ENCODE measurements around the gene WNT3. TPM values are rescaled to one million over a fixed set of nuclear protein-coding genes. Genes with fewer than 3 reads are reported as not detected.
A peak's percentile ranks its signal among the peaks of the same experiment; 100 is the strongest.

Gene WNT3
- total and polyA plus RNA-seq, 2 experiments from 2014 or later, result 2.7 to 3.4 TPM

DNA sequence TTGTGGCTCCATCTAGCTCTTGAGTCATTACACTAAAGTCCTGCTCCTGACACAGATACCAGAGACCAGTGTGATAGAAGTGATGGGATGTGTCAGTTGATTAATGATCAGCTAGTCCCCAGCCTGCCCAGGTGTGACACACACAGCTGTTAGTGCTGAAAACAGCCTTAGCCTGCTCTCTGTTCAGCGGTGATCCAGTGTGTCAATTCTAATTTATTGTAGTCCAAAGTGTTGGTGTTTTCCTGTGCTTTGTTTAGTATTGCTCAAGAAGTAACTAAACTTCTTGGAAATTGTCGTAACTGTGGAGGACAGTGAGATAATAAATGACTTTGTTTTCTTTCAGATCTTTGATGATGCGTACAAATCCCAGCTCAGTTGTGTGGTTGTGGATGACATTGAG is 92.3 kb downstream of the WNT3 start:
- H3K27ac ChIP-seq (ENCODE audit: low read depth), result no peak overlapping the region
- H4K20me1 ChIP-seq (replicated peaks; ENCODE audit: insufficient read depth), result peaks cover 4% of the 10 kb centered on the region; the same call in 1 of the 2 replicates
- no peak overlapping the region for H2AFZ ChIP-seq
- Mint-ChIP-seq H3K9me3 (no peaks in the 10 kb centered on the region), H3K27me3 (ENCODE audit: insufficient read depth, low read depth, poor library complexity) (no peaks in the 10 kb centered on the region), H3K4me3 (no peak overlapping the region), H3K4me1 (peaks cover 16% of the 10 kb centered on the region), H3K27ac (no peak overlapping the region), H3K36me3 (ENCODE audit: low read depth) (no peaks in the 10 kb centered on the region)
- TF ChIP-seq, protein P1, sequence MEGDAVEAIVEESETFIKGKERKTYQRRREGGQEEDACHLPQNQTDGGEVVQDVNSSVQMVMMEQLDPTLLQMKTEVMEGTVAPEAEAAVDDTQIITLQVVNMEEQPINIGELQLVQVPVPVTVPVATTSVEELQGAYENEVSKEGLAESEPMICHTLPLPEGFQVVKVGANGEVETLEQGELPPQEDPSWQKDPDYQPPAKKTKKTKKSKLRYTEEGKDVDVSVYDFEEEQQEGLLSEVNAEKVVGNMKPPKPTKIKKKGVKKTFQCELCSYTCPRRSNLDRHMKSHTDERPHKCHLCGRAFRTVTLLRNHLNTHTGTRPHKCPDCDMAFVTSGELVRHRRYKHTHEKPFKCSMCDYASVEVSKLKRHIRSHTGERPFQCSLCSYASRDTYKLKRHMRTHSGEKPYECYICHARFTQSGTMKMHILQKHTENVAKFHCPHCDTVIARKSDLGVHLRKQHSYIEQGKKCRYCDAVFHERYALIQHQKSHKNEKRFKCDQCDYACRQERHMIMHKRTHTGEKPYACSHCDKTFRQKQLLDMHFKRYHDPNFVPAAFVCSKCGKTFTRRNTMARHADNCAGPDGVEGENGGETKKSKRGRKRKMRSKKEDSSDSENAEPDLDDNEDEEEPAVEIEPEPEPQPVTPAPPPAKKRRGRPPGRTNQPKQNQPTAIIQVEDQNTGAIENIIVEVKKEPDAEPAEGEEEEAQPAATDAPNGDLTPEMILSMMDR (conservative IDR thresholded peaks at IDR 0.05; ENCODE audit: low read depth in 2 of 2), result no peak
- no peak for TF ChIP-seq JUNB (IDR thresholded peaks at IDR 0.05; ENCODE audit: unreplicated experiment)
- TF ChIP-seq, protein P2, sequence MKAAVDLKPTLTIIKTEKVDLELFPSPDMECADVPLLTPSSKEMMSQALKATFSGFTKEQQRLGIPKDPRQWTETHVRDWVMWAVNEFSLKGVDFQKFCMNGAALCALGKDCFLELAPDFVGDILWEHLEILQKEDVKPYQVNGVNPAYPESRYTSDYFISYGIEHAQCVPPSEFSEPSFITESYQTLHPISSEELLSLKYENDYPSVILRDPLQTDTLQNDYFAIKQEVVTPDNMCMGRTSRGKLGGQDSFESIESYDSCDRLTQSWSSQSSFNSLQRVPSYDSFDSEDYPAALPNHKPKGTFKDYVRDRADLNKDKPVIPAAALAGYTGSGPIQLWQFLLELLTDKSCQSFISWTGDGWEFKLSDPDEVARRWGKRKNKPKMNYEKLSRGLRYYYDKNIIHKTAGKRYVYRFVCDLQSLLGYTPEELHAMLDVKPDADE (IDR thresholded peaks at IDR 0.05), result no peak
- no peak for TF ChIP-seq NANOG (IDR thresholded peaks at IDR 0.05; ENCODE audit: borderline replicate concordance)
- H3K4me1 ChIP-seq (ENCODE audit: insufficient read depth), result no peaks in the 10 kb centered on the region
- no peaks in the 10 kb centered on the region for H3K9me2 ChIP-seq (ENCODE audit: insufficient read depth)
- H3K36me3 ChIP-seq (ENCODE audit: insufficient read depth), result no peaks in the 10 kb centered on the region
- ATAC-seq (no peak), DNase-seq (ENCODE audit: low spot score) (no peak)
- no peaks in the 10 kb centered on the region for H3K79me2 ChIP-seq (replicated peaks; ENCODE audit: insufficient read depth)
- no peaks in the 10 kb centered on the region for H3K27me3 ChIP-seq (ENCODE audit: insufficient read depth)
- H3K4me2 ChIP-seq, result no peak overlapping the region
- H3K4me3 ChIP-seq, result no peak overlapping the region
- H3F3A ChIP-seq (replicated peaks; ENCODE audit: low read depth), result no peaks in the 10 kb centered on the region

DNA sequence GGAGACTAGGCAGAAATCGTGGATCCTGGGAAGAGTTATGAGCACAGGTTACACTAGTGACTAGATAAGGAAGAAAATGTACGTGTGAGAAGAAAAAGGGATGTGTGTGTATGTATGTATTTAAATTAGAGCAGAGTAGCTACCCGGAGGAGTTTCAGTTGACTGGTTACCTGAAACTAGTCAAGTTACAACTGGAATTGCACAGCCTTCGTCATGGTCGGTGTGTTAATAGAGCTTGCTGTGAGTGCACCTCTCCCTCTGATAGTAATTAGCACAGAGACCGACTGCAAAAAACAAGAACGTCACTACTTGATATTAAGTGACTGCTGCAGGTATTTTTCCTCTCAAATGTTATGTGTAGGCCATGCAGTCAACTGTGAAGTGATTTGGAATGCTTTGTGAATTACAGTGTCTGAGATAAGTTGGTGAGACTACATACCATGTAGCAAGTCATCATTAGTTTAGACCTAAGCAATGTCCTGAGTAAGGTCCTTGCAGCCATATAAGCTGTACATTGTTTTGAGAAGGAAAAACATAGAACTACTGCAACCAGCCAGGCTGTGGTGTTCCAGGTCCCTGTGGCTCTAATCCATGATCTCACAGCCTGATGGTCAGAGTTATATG is 95.7 kb downstream of the WNT3 start:
- Mint-ChIP-seq H3K4me3 (no peak overlapping the region), H3K4me1 (peaks cover 10% of the 10 kb centered on the region)
- no peaks in the 10 kb centered on the region for H3F3A ChIP-seq (replicated peaks; ENCODE audit: low read depth)
- TF ChIP-seq, protein P1 (conservative IDR thresholded peaks at IDR 0.05; ENCODE audit: low read depth in 2 of 2), result no peak
- TF ChIP-seq, protein P3, sequence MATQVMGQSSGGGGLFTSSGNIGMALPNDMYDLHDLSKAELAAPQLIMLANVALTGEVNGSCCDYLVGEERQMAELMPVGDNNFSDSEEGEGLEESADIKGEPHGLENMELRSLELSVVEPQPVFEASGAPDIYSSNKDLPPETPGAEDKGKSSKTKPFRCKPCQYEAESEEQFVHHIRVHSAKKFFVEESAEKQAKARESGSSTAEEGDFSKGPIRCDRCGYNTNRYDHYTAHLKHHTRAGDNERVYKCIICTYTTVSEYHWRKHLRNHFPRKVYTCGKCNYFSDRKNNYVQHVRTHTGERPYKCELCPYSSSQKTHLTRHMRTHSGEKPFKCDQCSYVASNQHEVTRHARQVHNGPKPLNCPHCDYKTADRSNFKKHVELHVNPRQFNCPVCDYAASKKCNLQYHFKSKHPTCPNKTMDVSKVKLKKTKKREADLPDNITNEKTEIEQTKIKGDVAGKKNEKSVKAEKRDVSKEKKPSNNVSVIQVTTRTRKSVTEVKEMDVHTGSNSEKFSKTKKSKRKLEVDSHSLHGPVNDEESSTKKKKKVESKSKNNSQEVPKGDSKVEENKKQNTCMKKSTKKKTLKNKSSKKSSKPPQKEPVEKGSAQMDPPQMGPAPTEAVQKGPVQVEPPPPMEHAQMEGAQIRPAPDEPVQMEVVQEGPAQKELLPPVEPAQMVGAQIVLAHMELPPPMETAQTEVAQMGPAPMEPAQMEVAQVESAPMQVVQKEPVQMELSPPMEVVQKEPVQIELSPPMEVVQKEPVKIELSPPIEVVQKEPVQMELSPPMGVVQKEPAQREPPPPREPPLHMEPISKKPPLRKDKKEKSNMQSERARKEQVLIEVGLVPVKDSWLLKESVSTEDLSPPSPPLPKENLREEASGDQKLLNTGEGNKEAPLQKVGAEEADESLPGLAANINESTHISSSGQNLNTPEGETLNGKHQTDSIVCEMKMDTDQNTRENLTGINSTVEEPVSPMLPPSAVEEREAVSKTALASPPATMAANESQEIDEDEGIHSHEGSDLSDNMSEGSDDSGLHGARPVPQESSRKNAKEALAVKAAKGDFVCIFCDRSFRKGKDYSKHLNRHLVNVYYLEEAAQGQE (IDR thresholded peaks at IDR 0.05; ENCODE audit: unreplicated experiment), result no peak
- no peak for TF ChIP-seq POLR2AphosphoS5 (IDR thresholded peaks at IDR 0.05; ENCODE audit: low read depth)

More for the DNA sequence above, 95.7 kb downstream of the WNT3 start:
- Mint-ChIP-seq H3K36me3 (ENCODE audit: low read depth) (no peaks in the 10 kb centered on the region), H3K27me3 (ENCODE audit: insufficient read depth, low read depth, poor library complexity) (no peaks in the 10 kb centered on the region), H3K27ac (peak overlapping the region; percentile 14; the same call in 1 of the 2 replicates), H3K9me3 (no peaks in the 10 kb centered on the region)
- no peaks in the 10 kb centered on the region for H3K4me1 ChIP-seq (ENCODE audit: insufficient read depth)
- no peak overlapping the region for H2AFZ ChIP-seq
- no peak for DNase-seq (ENCODE audit: low spot score)
- no peak overlapping the region for H3K27ac ChIP-seq (ENCODE audit: low read depth)
- H3K36me3 ChIP-seq (ENCODE audit: insufficient read depth), result no peaks in the 10 kb centered on the region
- H3K4me2 ChIP-seq, result no peak overlapping the region
- no peaks in the 10 kb centered on the region for H3K9me2 ChIP-seq (ENCODE audit: insufficient read depth)
- H4K20me1 ChIP-seq (replicated peaks; ENCODE audit: insufficient read depth), result peaks cover 4% of the 10 kb centered on the region; the same call in 1 of the 2 replicates
- no peak for ATAC-seq
- H3K27me3 ChIP-seq (ENCODE audit: insufficient read depth), result no peaks in the 10 kb centered on the region
- H3K79me2 ChIP-seq (replicated peaks; ENCODE audit: insufficient read depth), result no peaks in the 10 kb centered on the region
- no peak overlapping the region for H3K4me3 ChIP-seq
